ENCODE results near the gene LCA5.

The LCA5 gene

DNA sequence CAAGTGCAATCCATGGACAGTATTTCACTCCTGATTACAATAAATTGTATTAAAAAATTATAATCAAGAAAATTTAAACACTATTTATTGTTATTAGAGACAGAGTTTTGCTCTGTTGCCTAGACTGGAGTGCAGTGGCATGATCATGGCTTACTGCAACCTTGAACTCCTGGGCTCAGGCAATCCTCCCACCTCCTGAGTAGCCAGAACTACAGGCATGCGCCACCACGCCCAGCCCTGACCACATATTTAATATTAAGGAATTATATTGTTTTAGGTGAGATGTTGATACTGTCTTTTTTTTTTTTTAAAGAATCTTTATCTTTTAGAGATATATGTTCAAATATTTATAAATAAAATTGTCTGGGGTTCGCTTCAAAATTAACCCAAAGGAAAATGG lies 14.6 kb downstream of the LCA5 start:
- CTCF ChIA-PET, result no interaction called here
- TF ChIP-seq CTCF (conservative IDR thresholded peaks at IDR 0.05; ENCODE audit: low read depth), result no peak
- POLR2A ChIA-PET (ENCODE audit: low non-redundant PET), result no interaction called here
- DNase-seq (ENCODE audit: low spot score), result no peak
- H3K27ac ChIP-seq, result no peak overlapping the region

DNA sequence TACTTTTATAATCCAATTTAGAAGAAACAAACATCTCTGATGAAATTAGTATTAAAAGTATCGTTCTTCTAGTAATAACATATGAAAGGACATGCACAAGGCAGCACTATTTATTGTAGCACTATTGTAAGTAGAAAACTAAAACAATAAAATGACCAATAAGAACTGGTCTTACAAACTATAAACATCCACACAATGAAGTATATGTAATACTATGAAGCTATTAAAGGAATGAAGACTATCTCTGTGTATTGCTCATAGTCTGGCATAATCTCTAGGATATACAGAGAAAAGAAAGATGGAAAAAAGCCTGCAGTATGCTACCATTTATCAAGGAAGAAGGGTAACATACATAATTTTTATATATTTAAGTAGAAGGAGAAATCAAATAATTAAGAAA lies 16.7 kb downstream of the LCA5 start:
- POLR2A ChIA-PET (ENCODE audit: low non-redundant PET), result no interaction called here
- TF ChIP-seq CTCF (conservative IDR thresholded peaks at IDR 0.05; ENCODE audit: low read depth), result no peak
- CTCF ChIA-PET, result interaction anchor here (0.7 kb wide), 1 partner anchor 249 kb away, joined by 4 read pairs; no protein-coding TSS in a partner anchor
- DNase-seq (ENCODE audit: low spot score), result no peak
- H3K27ac ChIP-seq, result no peak overlapping the region

DNA sequence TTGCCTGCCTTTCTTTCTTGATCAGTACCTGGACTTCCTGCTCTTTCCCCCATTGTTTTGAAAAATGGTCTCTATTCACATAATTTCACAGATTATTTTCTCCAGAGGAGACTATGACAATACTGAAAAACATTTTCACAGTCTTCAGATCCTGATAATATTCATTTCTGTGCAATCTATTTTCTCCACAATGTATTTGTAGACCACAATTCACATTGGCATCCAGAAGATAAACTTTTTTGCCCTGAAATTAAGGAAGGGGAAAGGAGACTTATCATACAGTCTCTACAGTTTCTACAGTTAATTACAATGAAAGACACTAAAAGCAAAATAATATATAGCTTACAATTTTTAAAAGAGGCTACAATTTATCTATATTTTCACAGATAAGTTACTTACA lies 18.4 kb downstream of the LCA5 start:
- H3K27ac ChIP-seq, result no peak overlapping the region
- no peak for DNase-seq (ENCODE audit: low spot score)
- ChIA-PET POLR2A (ENCODE audit: low non-redundant PET) (no interaction called here), CTCF (no interaction called here)
- no peak for TF ChIP-seq CTCF (conservative IDR thresholded peaks at IDR 0.05; ENCODE audit: low read depth)

DNA sequence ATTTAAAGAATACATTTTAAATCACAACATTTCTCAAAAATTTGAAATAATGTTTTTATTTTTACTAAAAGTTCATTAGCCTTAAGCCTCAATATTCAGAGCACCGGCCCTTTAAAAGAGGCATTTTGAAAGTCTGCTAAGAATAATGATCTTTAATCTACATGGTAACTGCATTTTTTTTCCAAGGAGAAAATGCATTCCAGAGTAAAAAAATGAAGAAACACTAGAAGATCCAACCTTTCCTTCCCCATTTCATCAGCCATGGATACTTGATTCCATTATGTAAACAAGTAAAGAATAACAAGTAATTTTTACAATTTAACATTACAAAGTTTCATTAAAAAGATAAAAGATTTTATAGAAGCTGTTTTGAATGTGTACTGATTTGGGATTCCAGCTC lies 21.8 kb downstream of the LCA5 start:
- ChIA-PET POLR2A (ENCODE audit: low non-redundant PET) (no interaction called here), CTCF (no interaction called here)

GRCh38 chr6:79513111-79513510 lies 24.1 kb downstream of the LCA5 start:
- CTCF ChIA-PET, result no interaction called here
- DNase-seq (ENCODE audit: low spot score), result no peak
- TF ChIP-seq CTCF (conservative IDR thresholded peaks at IDR 0.05; ENCODE audit: low read depth), result no peak
- POLR2A ChIA-PET (ENCODE audit: low non-redundant PET), result no interaction called here
- no peak overlapping the region for H3K27ac ChIP-seq

More for the DNA sequence above, 21.8 kb downstream of the LCA5 start:
- H3K27ac ChIP-seq, result no peak overlapping the region
- no peak for DNase-seq (ENCODE audit: low spot score)
- TF ChIP-seq CTCF (conservative IDR thresholded peaks at IDR 0.05; ENCODE audit: low read depth), result no peak

DNA sequence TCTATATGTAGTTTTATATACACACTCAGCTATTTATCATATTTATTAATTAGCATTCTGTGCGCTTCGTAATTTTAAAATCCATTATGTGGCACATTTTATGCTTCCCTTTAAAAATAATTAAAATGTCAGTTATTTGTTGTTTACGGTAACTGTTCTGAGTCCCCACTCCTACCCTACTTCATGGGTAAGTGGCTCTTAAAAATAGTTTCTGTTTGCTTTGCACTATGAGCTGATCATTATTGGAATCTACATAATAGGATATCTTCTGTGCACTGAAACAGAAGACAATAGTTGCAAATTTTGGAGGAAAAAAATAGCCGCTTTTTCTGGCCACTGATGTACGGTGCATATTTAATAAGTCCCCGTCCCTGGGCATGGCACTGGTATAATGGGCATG lies 25.2 kb downstream of the LCA5 start:
- CTCF ChIA-PET, result no interaction called here

More for the DNA sequence above, 25.2 kb downstream of the LCA5 start:
- POLR2A ChIA-PET (ENCODE audit: low non-redundant PET), result no interaction called here
- no peak for DNase-seq (ENCODE audit: low spot score)
- no peak for TF ChIP-seq CTCF (conservative IDR thresholded peaks at IDR 0.05; ENCODE audit: low read depth)
- H3K27ac ChIP-seq, result no peak overlapping the region
